ENCODE measurements around the gene ASB10. TPM values are rescaled to one million over a fixed set of nuclear protein-coding genes. Genes with fewer than 3 reads are reported as not detected.

Gene ASB10
- total RNA-seq, 1 experiment from 2014 or later: not detected

DNA sequence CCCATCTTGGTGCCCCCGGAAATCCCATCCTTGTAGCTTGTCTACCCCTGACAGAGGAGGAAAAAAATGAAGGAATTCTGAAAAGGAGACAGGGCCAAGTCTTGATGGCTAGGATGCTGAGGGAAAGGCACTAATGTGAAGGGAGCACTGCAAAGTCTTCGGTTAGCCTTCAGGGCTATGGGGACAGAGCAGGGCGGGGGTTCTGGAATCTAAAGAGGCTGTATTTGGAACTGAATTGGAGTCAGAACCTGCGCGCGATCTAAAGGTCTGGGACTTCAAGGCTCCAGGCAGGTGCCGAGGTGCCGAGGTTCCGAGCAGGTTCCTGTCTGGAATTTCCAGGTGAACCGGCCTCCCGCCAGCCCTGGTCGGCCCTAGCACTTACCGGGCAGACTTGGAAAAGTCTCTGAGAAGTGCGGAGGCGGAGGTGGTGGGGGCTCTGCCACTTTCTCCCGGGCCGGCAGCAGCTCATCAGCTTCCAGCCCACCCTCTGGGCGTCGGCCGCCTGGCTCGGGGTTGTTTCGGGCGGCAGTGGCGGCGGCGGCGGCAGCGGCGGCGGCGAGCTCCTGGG lies 20.3 kb downstream of the ASB10 start:
- Mint-ChIP-seq H3K9me3 (no peaks in the 10 kb centered on the region), H3K4me3 (peak overlapping the region; percentile 58), H3K36me3 (no peaks in the 10 kb centered on the region), H3K27ac (no peak overlapping the region), H3K27me3 (ENCODE audit: low read depth) (peaks cover 37% of the 10 kb centered on the region), H3K4me1 (peaks cover 9% of the 10 kb centered on the region; the same call in 1 of the 2 replicates)
- TF ChIP-seq NR2C2 (CRISPR knock-in tag; IDR thresholded peaks at IDR 0.05) (no peak), IRF2 (CRISPR knock-in tag; IDR thresholded peaks at IDR 0.05; ENCODE audit: borderline replicate concordance, low read depth) (no peak), ETV6 (CRISPR knock-in tag; IDR thresholded peaks at IDR 0.05) (no peak), EMX1 (CRISPR knock-in tag; IDR thresholded peaks at IDR 0.05) (no peak), NFE2L1 (CRISPR knock-in tag; IDR thresholded peaks at IDR 0.05) (no peak), SMAD4 (CRISPR knock-in tag; IDR thresholded peaks at IDR 0.05) (no peak), OVOL2 (CRISPR knock-in tag; IDR thresholded peaks at IDR 0.05; ENCODE audit: borderline replicate concordance) (no peak), SP1 (CRISPR knock-in tag; conservative IDR thresholded peaks at IDR 0.05) (no peak)
- TF ChIP-seq, protein P1, sequence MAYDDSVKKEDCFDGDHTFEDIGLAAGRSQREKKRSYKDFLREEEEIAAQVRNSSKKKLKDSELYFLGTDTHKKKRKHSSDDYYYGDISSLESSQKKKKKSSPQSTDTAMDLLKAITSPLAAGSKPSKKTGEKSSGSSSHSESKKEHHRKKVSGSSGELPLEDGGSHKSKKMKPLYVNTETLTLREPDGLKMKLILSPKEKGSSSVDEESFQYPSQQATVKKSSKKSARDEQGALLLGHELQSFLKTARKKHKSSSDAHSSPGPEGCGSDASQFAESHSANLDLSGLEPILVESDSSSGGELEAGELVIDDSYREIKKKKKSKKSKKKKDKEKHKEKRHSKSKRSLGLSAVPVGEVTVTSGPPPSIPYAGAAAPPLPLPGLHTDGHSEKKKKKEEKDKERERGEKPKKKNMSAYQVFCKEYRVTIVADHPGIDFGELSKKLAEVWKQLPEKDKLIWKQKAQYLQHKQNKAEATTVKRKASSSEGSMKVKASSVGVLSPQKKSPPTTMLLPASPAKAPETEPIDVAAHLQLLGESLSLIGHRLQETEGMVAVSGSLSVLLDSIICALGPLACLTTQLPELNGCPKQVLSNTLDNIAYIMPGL (CRISPR knock-in tag; IDR thresholded peaks at IDR 0.05): no peak
- TF ChIP-seq, protein P2, sequence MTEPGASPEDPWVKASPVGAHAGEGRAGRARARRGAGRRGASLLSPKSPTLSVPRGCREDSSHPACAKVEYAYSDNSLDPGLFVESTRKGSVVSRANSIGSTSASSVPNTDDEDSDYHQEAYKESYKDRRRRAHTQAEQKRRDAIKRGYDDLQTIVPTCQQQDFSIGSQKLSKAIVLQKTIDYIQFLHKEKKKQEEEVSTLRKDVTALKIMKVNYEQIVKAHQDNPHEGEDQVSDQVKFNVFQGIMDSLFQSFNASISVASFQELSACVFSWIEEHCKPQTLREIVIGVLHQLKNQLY (CRISPR knock-in tag; IDR thresholded peaks at IDR 0.05): no peak
- TF ChIP-seq, protein P3, sequence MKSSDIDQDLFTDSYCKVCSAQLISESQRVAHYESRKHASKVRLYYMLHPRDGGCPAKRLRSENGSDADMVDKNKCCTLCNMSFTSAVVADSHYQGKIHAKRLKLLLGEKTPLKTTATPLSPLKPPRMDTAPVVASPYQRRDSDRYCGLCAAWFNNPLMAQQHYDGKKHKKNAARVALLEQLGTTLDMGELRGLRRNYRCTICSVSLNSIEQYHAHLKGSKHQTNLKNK (CRISPR knock-in tag; IDR thresholded peaks at IDR 0.05): no peak
- TF ChIP-seq, protein P4, sequence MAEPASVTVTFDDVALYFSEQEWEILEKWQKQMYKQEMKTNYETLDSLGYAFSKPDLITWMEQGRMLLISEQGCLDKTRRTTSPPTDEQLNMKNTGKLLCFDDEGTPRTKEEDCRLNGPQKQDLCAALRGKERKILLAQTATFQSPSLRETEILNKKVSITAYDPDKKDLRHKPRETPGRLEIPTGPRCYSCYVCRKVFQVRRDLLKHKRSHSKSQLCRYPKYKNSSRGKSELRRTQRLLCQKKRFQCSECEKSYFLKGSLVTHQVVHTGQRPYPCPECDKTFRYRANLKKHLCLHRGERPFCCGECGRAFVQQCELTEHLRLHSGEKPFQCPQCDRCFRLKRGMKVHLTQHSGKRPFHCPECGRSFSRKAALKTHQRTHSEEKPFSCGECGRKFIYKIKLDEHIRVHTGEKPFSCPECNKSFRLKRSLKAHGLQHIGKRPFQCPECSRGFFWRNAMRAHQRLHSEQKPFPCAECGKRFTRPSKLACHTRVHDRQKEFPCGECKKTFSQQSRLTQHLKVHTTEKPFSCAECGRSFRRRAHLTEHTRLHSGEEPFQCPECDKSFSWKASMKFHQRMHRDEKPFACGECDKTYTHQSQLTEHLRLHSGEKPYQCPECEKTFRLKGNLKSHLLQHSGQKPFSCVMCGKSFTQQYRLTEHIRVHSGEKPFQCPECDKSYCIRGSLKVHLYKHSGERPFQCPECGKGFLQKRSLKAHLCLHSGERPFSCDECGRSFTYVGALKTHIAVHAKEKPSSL (CRISPR knock-in tag; conservative IDR thresholded peaks at IDR 0.05): no peak
- TF ChIP-seq, protein P5, sequence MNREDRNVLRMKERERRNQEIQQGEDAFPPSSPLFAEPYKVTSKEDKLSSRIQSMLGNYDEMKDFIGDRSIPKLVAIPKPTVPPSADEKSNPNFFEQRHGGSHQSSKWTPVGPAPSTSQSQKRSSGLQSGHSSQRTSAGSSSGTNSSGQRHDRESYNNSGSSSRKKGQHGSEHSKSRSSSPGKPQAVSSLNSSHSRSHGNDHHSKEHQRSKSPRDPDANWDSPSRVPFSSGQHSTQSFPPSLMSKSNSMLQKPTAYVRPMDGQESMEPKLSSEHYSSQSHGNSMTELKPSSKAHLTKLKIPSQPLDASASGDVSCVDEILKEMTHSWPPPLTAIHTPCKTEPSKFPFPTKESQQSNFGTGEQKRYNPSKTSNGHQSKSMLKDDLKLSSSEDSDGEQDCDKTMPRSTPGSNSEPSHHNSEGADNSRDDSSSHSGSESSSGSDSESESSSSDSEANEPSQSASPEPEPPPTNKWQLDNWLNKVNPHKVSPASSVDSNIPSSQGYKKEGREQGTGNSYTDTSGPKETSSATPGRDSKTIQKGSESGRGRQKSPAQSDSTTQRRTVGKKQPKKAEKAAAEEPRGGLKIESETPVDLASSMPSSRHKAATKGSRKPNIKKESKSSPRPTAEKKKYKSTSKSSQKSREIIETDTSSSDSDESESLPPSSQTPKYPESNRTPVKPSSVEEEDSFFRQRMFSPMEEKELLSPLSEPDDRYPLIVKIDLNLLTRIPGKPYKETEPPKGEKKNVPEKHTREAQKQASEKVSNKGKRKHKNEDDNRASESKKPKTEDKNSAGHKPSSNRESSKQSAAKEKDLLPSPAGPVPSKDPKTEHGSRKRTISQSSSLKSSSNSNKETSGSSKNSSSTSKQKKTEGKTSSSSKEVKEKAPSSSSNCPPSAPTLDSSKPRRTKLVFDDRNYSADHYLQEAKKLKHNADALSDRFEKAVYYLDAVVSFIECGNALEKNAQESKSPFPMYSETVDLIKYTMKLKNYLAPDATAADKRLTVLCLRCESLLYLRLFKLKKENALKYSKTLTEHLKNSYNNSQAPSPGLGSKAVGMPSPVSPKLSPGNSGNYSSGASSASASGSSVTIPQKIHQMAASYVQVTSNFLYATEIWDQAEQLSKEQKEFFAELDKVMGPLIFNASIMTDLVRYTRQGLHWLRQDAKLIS (CRISPR knock-in tag; IDR thresholded peaks at IDR 0.05; ENCODE audit: borderline replicate concordance): no peak
- TF ChIP-seq, protein P6, sequence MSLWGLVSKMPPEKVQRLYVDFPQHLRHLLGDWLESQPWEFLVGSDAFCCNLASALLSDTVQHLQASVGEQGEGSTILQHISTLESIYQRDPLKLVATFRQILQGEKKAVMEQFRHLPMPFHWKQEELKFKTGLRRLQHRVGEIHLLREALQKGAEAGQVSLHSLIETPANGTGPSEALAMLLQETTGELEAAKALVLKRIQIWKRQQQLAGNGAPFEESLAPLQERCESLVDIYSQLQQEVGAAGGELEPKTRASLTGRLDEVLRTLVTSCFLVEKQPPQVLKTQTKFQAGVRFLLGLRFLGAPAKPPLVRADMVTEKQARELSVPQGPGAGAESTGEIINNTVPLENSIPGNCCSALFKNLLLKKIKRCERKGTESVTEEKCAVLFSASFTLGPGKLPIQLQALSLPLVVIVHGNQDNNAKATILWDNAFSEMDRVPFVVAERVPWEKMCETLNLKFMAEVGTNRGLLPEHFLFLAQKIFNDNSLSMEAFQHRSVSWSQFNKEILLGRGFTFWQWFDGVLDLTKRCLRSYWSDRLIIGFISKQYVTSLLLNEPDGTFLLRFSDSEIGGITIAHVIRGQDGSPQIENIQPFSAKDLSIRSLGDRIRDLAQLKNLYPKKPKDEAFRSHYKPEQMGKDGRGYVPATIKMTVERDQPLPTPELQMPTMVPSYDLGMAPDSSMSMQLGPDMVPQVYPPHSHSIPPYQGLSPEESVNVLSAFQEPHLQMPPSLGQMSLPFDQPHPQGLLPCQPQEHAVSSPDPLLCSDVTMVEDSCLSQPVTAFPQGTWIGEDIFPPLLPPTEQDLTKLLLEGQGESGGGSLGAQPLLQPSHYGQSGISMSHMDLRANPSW (CRISPR knock-in tag; conservative IDR thresholded peaks at IDR 0.05; ENCODE audit: low read depth): no peak
- TF ChIP-seq, protein P7, sequence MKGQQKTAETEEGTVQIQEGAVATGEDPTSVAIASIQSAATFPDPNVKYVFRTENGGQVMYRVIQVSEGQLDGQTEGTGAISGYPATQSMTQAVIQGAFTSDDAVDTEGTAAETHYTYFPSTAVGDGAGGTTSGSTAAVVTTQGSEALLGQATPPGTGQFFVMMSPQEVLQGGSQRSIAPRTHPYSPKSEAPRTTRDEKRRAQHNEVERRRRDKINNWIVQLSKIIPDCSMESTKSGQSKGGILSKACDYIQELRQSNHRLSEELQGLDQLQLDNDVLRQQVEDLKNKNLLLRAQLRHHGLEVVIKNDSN (CRISPR knock-in tag; IDR thresholded peaks at IDR 0.05): no peak
- TF ChIP-seq, protein P8, sequence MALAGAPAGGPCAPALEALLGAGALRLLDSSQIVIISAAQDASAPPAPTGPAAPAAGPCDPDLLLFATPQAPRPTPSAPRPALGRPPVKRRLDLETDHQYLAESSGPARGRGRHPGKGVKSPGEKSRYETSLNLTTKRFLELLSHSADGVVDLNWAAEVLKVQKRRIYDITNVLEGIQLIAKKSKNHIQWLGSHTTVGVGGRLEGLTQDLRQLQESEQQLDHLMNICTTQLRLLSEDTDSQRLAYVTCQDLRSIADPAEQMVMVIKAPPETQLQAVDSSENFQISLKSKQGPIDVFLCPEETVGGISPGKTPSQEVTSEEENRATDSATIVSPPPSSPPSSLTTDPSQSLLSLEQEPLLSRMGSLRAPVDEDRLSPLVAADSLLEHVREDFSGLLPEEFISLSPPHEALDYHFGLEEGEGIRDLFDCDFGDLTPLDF (CRISPR knock-in tag; IDR thresholded peaks at IDR 0.05): no peak
- TF ChIP-seq, protein P9, sequence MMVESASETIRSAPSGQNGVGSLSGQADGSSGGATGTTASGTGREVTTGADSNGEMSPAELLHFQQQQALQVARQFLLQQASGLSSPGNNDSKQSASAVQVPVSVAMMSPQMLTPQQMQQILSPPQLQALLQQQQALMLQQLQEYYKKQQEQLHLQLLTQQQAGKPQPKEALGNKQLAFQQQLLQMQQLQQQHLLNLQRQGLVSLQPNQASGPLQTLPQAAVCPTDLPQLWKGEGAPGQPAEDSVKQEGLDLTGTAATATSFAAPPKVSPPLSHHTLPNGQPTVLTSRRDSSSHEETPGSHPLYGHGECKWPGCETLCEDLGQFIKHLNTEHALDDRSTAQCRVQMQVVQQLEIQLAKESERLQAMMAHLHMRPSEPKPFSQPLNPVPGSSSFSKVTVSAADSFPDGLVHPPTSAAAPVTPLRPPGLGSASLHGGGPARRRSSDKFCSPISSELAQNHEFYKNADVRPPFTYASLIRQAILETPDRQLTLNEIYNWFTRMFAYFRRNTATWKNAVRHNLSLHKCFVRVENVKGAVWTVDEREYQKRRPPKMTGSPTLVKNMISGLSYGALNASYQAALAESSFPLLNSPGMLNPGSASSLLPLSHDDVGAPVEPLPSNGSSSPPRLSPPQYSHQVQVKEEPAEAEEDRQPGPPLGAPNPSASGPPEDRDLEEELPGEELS (CRISPR knock-in tag; IDR thresholded peaks at IDR 0.05): no peak
- DNase-seq (ENCODE audit: low spot score) (peak; percentile 39), ATAC-seq (peak; percentile 19)
- ChIA-PET POLR2A (interaction anchor here (1.1 to 2.1 kb wide), 2 partner anchors 9 to 52 kb away, joined by 3 to 6 read pairs; no protein-coding TSS in a partner anchor), CTCF (interaction anchor here (0.7 to 5.8 kb wide), 16 partner anchors 8 to 184 kb away, joined by 3 to 59 read pairs (median 4); no protein-coding TSS in a partner anchor)
